HepG2 (cell line): ENCODE measurements around the gene ALKBH5. TPM values are rescaled to one million over a fixed set of nuclear protein-coding genes. Genes with fewer than 3 reads are reported as not detected.

Experiments
- ARID3A ChIP-seq: IDR thresholded peaks from 2 replicates; pipeline ENCODE4 v1.6.1; 2012; ENCODE audit warnings: low read depth, low read length, improper control_type of control experiment
- E2F1 ChIP-seq: sonication (generic); formaldehyde crosslinking; IDR thresholded peaks from 2 replicates; pipeline ENCODE4 v1.5.0; 2020; ENCODE audit warnings: missing genetic modification reagents
- FOSL2 ChIP-seq: sonication (generic); formaldehyde crosslinking; IDR thresholded peaks from 2 replicates; pipeline ENCODE4 v1.4.0; 2020; ENCODE audit warnings: missing genetic modification reagents
- GLI4 ChIP-seq: sonication (generic); formaldehyde crosslinking; IDR thresholded peaks from 2 replicates; pipeline ENCODE4 v1.5.1; 2020; ENCODE audit warnings: missing genetic modification reagents, mild to moderate bottlenecking, moderate library complexity, borderline replicate concordance
- GTF2F1 ChIP-seq: fragments of 150-350 bp; IDR thresholded peaks from 2 replicates; pipeline ENCODE4 v1.6.1; 2014; ENCODE audit warnings: low read length
- HMG20A ChIP-seq: IDR thresholded peaks from 2 replicates; pipeline ENCODE4 v1.6.1; 2016; ENCODE audit warnings: borderline replicate concordance
- KDM5B ChIP-seq: sonication (generic); formaldehyde crosslinking; IDR thresholded peaks from 2 replicates; pipeline ENCODE4 v1.4.0; 2020; ENCODE audit warnings: missing genetic modification reagents, mild to moderate bottlenecking, borderline replicate concordance
- KMT2B ChIP-seq: IDR thresholded peaks from 2 replicates; pipeline ENCODE4 v1.6.1; 2016; ENCODE audit warnings: missing genetic modification reagents, missing compliant biosample characterization
- MBNL3 ChIP-seq: fragments of 250-450 bp; sonication (Bioruptor Pico); conservative IDR thresholded peaks from 2 replicates; pipeline ENCODE4 v1.8.0; 2022; ENCODE audit warnings: mild to moderate bottlenecking, inconsistent platforms
- MXD4 ChIP-seq: IDR thresholded peaks from 2 replicates; pipeline ENCODE4 v1.6.1; 2016; ENCODE audit warnings: mild to moderate bottlenecking, missing biosample characterization, missing genetic modification reagents
- MYC ChIP-seq: sonication (generic); formaldehyde crosslinking; IDR thresholded peaks from 2 replicates; pipeline ENCODE4 v1.9.0; 2021; ENCODE audit warnings: missing genetic modification reagents, borderline replicate concordance
- NFIB ChIP-seq: sonication (generic); formaldehyde crosslinking; IDR thresholded peaks from 2 replicates; pipeline ENCODE4 v1.9.0; 2021; ENCODE audit warnings: missing genetic modification reagents, mild to moderate bottlenecking, borderline replicate concordance
- RBM39 ChIP-seq: fragments of 200-400 bp; formaldehyde crosslinking; IDR thresholded peaks from one replicate; pipeline ENCODE4 v1.6.1; 2018; ENCODE audit warnings: antibody characterized with exemption, mild to moderate bottlenecking, low read depth, low read length; ENCODE audit not compliant: poor library complexity, severe bottlenecking
- ZBTB25 ChIP-seq: IDR thresholded peaks from 2 replicates; pipeline ENCODE4 v1.6.1; 2018; ENCODE audit warnings: missing genetic modification reagents
- ZFP62 ChIP-seq: sonication (generic); formaldehyde crosslinking; IDR thresholded peaks from 2 replicates; pipeline ENCODE4 v1.4.0; 2020; ENCODE audit warnings: missing genetic modification reagents
- ZNF362 ChIP-seq: sonication (generic); formaldehyde crosslinking; IDR thresholded peaks from 2 replicates; pipeline ENCODE4 v1.4.0; 2020; ENCODE audit warnings: missing genetic modification reagents, mild to moderate bottlenecking, borderline replicate concordance
- ZNF550 ChIP-seq: sonication (generic); formaldehyde crosslinking; IDR thresholded peaks from 2 replicates; pipeline ENCODE4 v1.4.0; 2020; ENCODE audit warnings: mild to moderate bottlenecking, missing genetic modification reagents, borderline replicate concordance
- ZNF558 ChIP-seq: sonication (generic); formaldehyde crosslinking; IDR thresholded peaks from 2 replicates; pipeline ENCODE4 v1.9.0; 2022; ENCODE audit warnings: mild to moderate bottlenecking, missing genetic modification reagents, borderline replicate concordance
- ZNF609 ChIP-seq: sonication (generic); formaldehyde crosslinking; IDR thresholded peaks from 2 replicates; pipeline ENCODE4 v1.4.0; 2020; ENCODE audit warnings: mild to moderate bottlenecking, missing genetic modification reagents, borderline replicate concordance
- polyA plus RNA-seq, 8 experiments: library from polyadenylated mRNA; depleted of rRNA in 3 of 8; stranded (reverse) in 7 of 8; unstranded in 1 of 8; fragments of >200 nt; fragmentation: Illumina TruSeq in 4 of 8; extraction: Trizol in 4 of 8; gene quantifications; 2 replicates each; pipeline versions ENCODE4 v1.2.1 to v1.2.3, GENCODE V29; 2011 to 2016; ENCODE audit warnings: low read depth in 4 of 8, missing spikeins in 1 of 8, mixed read lengths in 1 of 8; ENCODE audit not compliant: insufficient read depth in 1 of 8
- total RNA-seq, 5 experiments: library from RNA; depleted of rRNA; stranded (reverse); fragments of >200 nt; fragmentation: Illumina TruSeq; extraction: Trizol; gene quantifications; 2 replicates each; pipeline ENCODE4 v1.2.3, GENCODE V29; 2016; ENCODE audit warnings: low read depth in 1 of 5

The ALKBH5 gene
- total and polyA plus RNA-seq, 2 of the 13 experiments (the other 11 are each of a cell fraction or from before 2014, with no cell fraction given): 68.9 to 76.9 TPM

GRCh38 chr17:18258356-18259038 is 74.9 kb downstream of the ALKBH5 start, which contains the start of gene FLII (continued):
- no peak for TF ChIP-seq ZNF609 (CRISPR knock-in tag)
- no peak for TF ChIP-seq ARID3A
- TF ChIP-seq E2F1 (CRISPR knock-in tag): 0 out of 2 replicates have a peak, but pooled peaks have one; percentile 17
- TF ChIP-seq GLI4 (CRISPR knock-in tag): no peak
- no peak for TF ChIP-seq ZFP62 (CRISPR knock-in tag)
- TF ChIP-seq MBNL3: no peak
- TF ChIP-seq ZNF362 (CRISPR knock-in tag): peak; percentile 17; the same call in 1 of the 2 replicates
- TF ChIP-seq ZNF558 (CRISPR knock-in tag): no peak; the same call in 1 of the 2 replicates
- no peak for TF ChIP-seq KMT2B (CRISPR knock-in tag)
- TF ChIP-seq NFIB: no peak
- TF ChIP-seq MYC (CRISPR knock-in tag): peak; percentile 84; the same call in 1 of the 2 replicates
- TF ChIP-seq KDM5B (CRISPR knock-in tag): peak; percentile 71; the same call in 1 of the 2 replicates
- TF ChIP-seq RBM39: peak; percentile 34
- no peak; the same call in 1 of the 2 replicates for TF ChIP-seq FOSL2 (CRISPR knock-in tag)
- TF ChIP-seq MXD4 (CRISPR knock-in tag): no peak
- no peak for TF ChIP-seq HMG20A
- TF ChIP-seq ZNF550: no peak
- no peak for TF ChIP-seq ZBTB25 (CRISPR knock-in tag)
- no peak for TF ChIP-seq GTF2F1
